GM18861 (cell line): ENCODE measurements around the gene GADD45G.

Experiments
- ATAC-seq: cut with Tn5 transposase; IDR thresholded peaks from one replicate; pipeline ENCODE4 v1.9.1; 2021; ENCODE audit not compliant: unreplicated experiment

The GADD45G gene

GRCh38 chr9:89629081-89629976 lies 24.5 kb downstream of the GADD45G start:
- no peak for ATAC-seq

GRCh38 chr9:89630508-89630907 lies 25.7 kb downstream of the GADD45G start:
- ATAC-seq = no peak

- no peak for ATAC-seq
These were observed 26.6 kb downstream of the GADD45G start for GRCh38 chr9:89631384-89631783.

GRCh38 chr9:89632192-89632733 lies 27.5 kb downstream of the GADD45G start:
- no peak for ATAC-seq

GRCh38 chr9:89632736-89633135 lies 27.9 kb downstream of the GADD45G start:
- no peak for ATAC-seq

GRCh38 chr9:89633404-89633803 lies 28.6 kb downstream of the GADD45G start:
- no peak for ATAC-seq

GRCh38 chr9:89633920-89634319 lies 29.1 kb downstream of the GADD45G start:
- ATAC-seq = no peak

GRCh38 chr9:89634995-89635742 lies 30.4 kb downstream of the GADD45G start:
- no peak for ATAC-seq

- ATAC-seq = no peak
These were observed 31.0 kb downstream of the GADD45G start for GRCh38 chr9:89635816-89636215.

GRCh38 chr9:89637787-89638186 lies 33.0 kb downstream of the GADD45G start:
- ATAC-seq = no peak

GRCh38 chr9:89638359-89638758 lies 33.5 kb downstream of the GADD45G start:
- ATAC-seq = no peak

- ATAC-seq = no peak
These were observed 34.1 kb downstream of the GADD45G start for GRCh38 chr9:89638893-89639292.

GRCh38 chr9:89639367-89639795 lies 34.6 kb downstream of the GADD45G start:
- no peak for ATAC-seq

GRCh38 chr9:89639961-89640360 lies 35.1 kb downstream of the GADD45G start:
- ATAC-seq = no peak

- no peak for ATAC-seq
These were observed 35.5 kb downstream of the GADD45G start for GRCh38 chr9:89640361-89640760.

- no peak for ATAC-seq
These were observed 36.0 kb downstream of the GADD45G start for GRCh38 chr9:89640801-89641200.

GRCh38 chr9:89641980-89642379 lies 37.2 kb downstream of the GADD45G start:
- ATAC-seq = no peak

- ATAC-seq = no peak
These were observed 38.0 kb downstream of the GADD45G start for GRCh38 chr9:89642789-89643188.

- ATAC-seq = no peak
These were observed 41.6 kb downstream of the GADD45G start for GRCh38 chr9:89646189-89646939.

GRCh38 chr9:89647366-89648128 lies 42.7 kb downstream of the GADD45G start:
- no peak for ATAC-seq
